AG04449 (cell line): ENCODE results near the gene WRAP73.

Source experiments
- CTCF ChIA-PET: fragments of 350-600 bp; formaldehyde crosslinking; extraction: SDS; loops from one replicate; lab custom pipeline; 2021; ENCODE audit warnings: antibody characterized with exemption; lab: Yijun Ruan, JAX
- POLR2A ChIA-PET: fragments of 400-600, 350-600 bp; formaldehyde crosslinking; extraction: SDS; loops from one replicate; lab custom pipeline; 2020; ENCODE audit warnings: antibody characterized with exemption, inconsistent platforms; lab: Yijun Ruan, JAX
- DNase-seq: peaks from one replicate; pipeline ENCODE4 v3.0.0-alpha.2; 2010; ENCODE audit warnings: low read depth, low spot score
- H3K4me3 ChIP-seq: 2 replicates; pipeline ENCODE4 v1.5.1; 2011; ENCODE audit warnings: low read depth, mild to moderate bottlenecking, control low read depth, low read length
- TF ChIP-seq, protein P1 (sequence below): IDR thresholded peaks from one replicate; pipeline ENCODE4 v1.5.1; 2011; ENCODE audit warnings: mild to moderate bottlenecking, moderate library complexity, low read length, control low read depth, inconsistent platforms; ENCODE audit not compliant: insufficient read depth; ENCODE audit errors: missing control alignments

The WRAP73 gene

DNA sequence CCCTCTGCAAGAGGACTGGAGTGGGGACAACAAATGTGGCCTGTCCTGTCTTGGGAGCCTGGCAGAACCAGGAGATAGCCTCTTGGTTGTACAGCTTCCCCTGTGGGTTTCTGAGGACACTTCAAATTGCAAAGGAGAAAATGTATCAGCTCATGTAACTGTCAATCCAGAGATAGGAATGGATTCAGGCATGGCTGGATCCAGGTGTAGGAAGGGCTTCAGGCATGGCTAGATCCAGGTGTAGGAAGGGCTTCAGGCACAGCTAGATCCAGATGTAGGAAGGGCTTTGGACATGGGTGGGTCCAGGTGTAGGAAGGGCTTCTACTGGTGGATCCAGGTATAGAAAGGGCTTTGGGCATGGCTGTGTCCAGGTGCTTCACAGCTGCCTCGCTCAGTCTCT is 33.3 kb upstream of the WRAP73 start:
- CTCF ChIA-PET, result no interaction called here
- DNase-seq, result no peak
- TF ChIP-seq, protein P1, sequence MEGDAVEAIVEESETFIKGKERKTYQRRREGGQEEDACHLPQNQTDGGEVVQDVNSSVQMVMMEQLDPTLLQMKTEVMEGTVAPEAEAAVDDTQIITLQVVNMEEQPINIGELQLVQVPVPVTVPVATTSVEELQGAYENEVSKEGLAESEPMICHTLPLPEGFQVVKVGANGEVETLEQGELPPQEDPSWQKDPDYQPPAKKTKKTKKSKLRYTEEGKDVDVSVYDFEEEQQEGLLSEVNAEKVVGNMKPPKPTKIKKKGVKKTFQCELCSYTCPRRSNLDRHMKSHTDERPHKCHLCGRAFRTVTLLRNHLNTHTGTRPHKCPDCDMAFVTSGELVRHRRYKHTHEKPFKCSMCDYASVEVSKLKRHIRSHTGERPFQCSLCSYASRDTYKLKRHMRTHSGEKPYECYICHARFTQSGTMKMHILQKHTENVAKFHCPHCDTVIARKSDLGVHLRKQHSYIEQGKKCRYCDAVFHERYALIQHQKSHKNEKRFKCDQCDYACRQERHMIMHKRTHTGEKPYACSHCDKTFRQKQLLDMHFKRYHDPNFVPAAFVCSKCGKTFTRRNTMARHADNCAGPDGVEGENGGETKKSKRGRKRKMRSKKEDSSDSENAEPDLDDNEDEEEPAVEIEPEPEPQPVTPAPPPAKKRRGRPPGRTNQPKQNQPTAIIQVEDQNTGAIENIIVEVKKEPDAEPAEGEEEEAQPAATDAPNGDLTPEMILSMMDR, result no peak
- no peak overlapping the region for H3K4me3 ChIP-seq
- POLR2A ChIA-PET, result no interaction called here

GRCh38 chr1:3681898-3682806 is 32.2 kb upstream of the WRAP73 start:
- TF ChIP-seq, protein P1, result no peak
- ChIA-PET POLR2A (no interaction called here), CTCF (interaction anchor here (1.4 kb wide), 1 partner anchor 43 kb away, joined by 4 read pairs; no protein-coding TSS in a partner anchor)
- no peak for DNase-seq
- H3K4me3 ChIP-seq, result no peak overlapping the region

DNA sequence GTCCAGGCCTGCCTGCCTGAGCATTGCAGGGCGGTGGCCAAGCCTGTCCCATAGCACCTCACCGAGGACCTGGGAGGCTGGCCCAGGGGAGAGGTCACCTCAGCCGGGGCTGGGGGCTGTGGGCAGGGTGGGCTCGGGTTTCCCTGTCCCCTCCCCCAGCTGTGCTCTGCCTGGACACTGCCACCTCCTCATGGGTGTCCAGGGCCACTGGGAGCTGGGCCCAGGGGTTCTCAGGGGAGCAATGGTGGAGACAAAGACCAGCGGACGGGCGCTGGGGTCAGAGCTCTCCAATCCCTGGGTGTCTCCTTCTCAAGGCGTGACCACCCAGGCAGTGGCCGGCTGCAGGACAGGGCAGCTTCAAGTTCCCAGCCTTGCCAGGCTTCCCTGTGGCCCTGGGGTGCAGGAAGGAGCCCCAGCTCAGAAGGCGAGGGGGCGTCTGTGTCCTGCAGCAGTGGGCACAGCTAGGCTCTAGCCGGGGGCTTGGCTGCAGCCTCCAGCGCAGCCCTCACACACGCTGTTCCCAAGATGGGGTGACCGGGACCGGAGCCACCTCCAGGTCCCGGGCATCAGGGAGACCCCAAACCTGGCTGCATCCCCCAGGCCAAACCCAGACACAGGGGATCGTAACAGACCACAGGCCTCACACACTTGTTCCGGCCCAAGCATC is 31.5 kb upstream of the WRAP73 start:
- no peak overlapping the region for H3K4me3 ChIP-seq
- POLR2A ChIA-PET, result no interaction called here
- no peak for DNase-seq
- TF ChIP-seq, protein P1, result no peak
- CTCF ChIA-PET, result interaction anchor here (1.2 to 1.4 kb wide), 2 partner anchors 8 to 43 kb away, joined by 4 read pairs; no protein-coding TSS in a partner anchor

DNA sequence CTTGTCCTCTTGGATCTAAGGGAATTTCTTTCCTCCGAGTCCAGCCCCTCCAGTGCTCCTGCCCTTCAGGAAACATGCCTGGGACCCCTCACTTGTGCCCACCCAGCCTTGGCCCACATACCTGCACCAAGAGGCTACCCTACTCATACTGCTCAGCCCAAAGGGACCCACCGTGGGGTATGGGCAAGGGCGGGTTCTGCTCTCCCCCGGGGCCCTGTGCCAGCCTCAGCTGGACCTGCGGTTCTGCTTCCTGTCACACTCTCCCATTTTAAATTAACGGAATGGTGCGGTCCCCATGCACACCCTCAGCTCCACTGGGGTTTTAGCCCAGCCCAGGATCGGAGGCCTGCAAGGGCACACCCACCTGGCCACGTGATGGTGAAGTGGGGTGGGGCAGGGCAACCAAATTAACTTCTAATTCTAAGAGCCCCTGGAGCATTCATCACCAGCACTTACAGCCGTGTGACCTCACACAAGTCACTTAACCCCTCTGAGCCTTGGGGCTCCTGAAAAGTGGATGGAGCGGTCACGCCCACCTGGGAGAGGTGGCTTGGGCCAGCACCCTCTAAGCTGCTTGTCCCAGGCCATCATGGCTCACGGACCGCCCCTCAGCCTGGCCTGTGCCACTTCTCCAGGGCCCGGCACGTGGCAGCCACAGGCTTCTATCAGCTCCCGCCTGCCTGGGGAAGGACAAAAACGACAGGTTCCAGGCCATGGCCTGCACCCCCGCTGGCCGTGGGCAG is 30.8 kb upstream of the WRAP73 start:
- POLR2A ChIA-PET, result no interaction called here
- CTCF ChIA-PET, result interaction anchor here (1.2 to 1.4 kb wide), 2 partner anchors 9 to 44 kb away, joined by 4 read pairs; no protein-coding TSS in a partner anchor
- DNase-seq, result no peak

DNA sequence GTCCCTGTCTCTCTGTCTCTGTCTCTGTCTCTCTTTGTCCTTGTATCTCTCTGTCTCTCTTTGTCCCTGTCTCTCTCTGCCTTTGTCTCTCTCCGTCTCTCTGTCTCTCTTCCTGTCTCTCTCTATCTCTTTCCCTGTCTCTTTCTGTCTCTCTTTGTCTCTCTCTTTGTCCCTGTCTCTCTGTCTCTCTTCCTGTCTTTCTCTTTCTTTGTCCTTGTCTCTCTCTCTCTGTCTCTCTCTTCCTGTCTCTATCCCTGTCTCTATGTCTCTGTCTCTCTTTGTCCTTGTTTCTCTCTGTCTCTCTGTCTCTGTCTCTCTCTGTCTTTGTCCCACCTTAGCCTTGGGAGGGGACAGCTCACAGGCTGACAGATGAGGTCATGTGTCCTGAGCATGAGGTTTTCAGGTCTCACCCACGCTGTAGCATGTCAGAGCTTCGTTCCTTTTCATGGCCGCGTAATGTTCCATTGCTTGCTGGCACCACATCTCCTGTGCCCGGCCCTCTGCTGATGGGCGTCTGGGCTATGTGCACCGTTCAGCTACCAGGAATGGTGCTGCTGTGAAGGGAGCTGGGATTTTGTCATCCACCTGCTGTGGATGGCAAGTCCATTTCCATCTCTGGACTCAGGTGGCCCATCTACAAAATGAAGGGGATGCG is 30.0 kb upstream of the WRAP73 start:
- TF ChIP-seq, protein P1, result no peak
- no peak for DNase-seq
- POLR2A ChIA-PET, result no interaction called here
- no peak overlapping the region for H3K4me3 ChIP-seq
- CTCF ChIA-PET, result interaction anchor here (1.2 kb wide), 1 partner anchor 9 kb away, joined by 4 read pairs; no protein-coding TSS in a partner anchor

More for the DNA sequence above, 30.8 kb upstream of the WRAP73 start:
- H3K4me3 ChIP-seq, result no peak overlapping the region
- TF ChIP-seq, protein P1, result no peak
